NB4 (cell line): ENCODE data around the gene GSTM4.
"Not testable (repeated sequence)": the region's sequence is repeated elsewhere in the genome, so short reads cannot be mapped to it uniquely, and the experiment has no call there.

ENCODE experiments used
- POLR2A ChIP-seq: IDR thresholded peaks from 2 replicates; pipeline ENCODE4 v1.6.1; 2011; ENCODE audit warnings: mild to moderate bottlenecking; ENCODE audit not compliant: insufficient read length; ENCODE audit errors: extremely low read depth
- TF ChIP-seq, protein P1 (sequence below): IDR thresholded peaks from one replicate; pipeline ENCODE4 v1.5.1; 2012; ENCODE audit warnings: low read depth, low read length

DNA sequence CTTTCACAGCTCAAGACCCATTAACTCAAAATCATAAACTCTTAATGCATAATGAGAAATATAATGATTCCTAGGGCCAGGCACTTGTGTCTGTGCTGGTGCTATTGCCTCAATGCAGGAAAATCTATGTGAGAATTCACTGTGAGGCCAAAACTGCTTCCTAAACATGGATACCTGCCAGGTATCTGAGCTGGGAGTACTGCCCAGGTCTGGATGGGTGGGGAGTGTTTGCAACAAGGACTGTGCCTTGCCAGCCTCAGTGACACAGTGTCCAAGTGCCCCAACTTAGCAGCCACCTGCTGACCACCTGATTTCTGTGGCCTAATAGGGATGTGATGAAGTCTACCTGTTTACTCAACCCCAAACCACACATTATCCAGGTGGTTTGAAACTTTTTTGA is 53.9 kb downstream of the GSTM4 start:
- TF ChIP-seq, protein P1, sequence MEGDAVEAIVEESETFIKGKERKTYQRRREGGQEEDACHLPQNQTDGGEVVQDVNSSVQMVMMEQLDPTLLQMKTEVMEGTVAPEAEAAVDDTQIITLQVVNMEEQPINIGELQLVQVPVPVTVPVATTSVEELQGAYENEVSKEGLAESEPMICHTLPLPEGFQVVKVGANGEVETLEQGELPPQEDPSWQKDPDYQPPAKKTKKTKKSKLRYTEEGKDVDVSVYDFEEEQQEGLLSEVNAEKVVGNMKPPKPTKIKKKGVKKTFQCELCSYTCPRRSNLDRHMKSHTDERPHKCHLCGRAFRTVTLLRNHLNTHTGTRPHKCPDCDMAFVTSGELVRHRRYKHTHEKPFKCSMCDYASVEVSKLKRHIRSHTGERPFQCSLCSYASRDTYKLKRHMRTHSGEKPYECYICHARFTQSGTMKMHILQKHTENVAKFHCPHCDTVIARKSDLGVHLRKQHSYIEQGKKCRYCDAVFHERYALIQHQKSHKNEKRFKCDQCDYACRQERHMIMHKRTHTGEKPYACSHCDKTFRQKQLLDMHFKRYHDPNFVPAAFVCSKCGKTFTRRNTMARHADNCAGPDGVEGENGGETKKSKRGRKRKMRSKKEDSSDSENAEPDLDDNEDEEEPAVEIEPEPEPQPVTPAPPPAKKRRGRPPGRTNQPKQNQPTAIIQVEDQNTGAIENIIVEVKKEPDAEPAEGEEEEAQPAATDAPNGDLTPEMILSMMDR, result not testable (repeated sequence)
- not testable (repeated sequence) for TF ChIP-seq POLR2A
